Fibroblast of lung (primary cell): ENCODE data around the gene GGTLC2. TPM values are rescaled to one million over a fixed set of nuclear protein-coding genes. Genes with fewer than 3 reads are reported as not detected.
"Not testable (repeated sequence)": the region's sequence is repeated elsewhere in the genome, so short reads cannot be mapped to it uniquely, and the experiment has no call there.

Experiments
- DNase-seq, 2 donors: peaks; one replicate each; pipeline versions ENCODE4 v3.0.0 to v3.0.0-alpha.2; 2010; ENCODE audit warnings: low read depth in 2 of 2
- H2AFZ ChIP-seq: 2 replicates; pipeline ENCODE4 v1.5.1; 2012; ENCODE audit warnings: low read length, control low read depth, inconsistent platforms
- H3K27ac ChIP-seq: 2 replicates; pipeline ENCODE4 v1.5.1; 2011; ENCODE audit warnings: low read length, control low read depth; ENCODE audit not compliant: insufficient read depth
- H3K27me3 ChIP-seq: 2 replicates; pipeline ENCODE4 v1.5.1; 2011; ENCODE audit warnings: mild to moderate bottlenecking, low read length; ENCODE audit not compliant: control insufficient read depth, insufficient read depth
- H3K36me3 ChIP-seq: 2 replicates; pipeline ENCODE4 v1.5.1; 2011; ENCODE audit warnings: low read length; ENCODE audit not compliant: control insufficient read depth, insufficient read depth
- H3K4me1 ChIP-seq: 2 replicates; pipeline ENCODE4 v1.5.1; 2011; ENCODE audit warnings: low read length; ENCODE audit not compliant: control insufficient read depth, insufficient read depth; ENCODE audit errors: extremely low read depth
- H3K4me2 ChIP-seq: 2 replicates; pipeline ENCODE4 v1.5.1; 2011; ENCODE audit warnings: low read length, control low read depth; ENCODE audit not compliant: insufficient read depth; ENCODE audit errors: extremely low read depth
- H3K4me3 ChIP-seq, 4 experiments: fragments of 200-600 bp in 1 of 4; sonication (generic) in 1 of 4; replicated peaks in 1 of 4; 2 replicates each; pipeline ENCODE4 v1.5.1; 2011 to 2016; ENCODE audit warnings: low read length in 4 of 4, low read depth in 3 of 4, mild to moderate bottlenecking in 3 of 4, control low read depth in 2 of 4, inconsistent platforms in 1 of 4, mixed read lengths in 1 of 4; ENCODE audit not compliant: insufficient read depth in 1 of 4; ENCODE audit errors: control extremely low read depth in 1 of 4
- H3K79me2 ChIP-seq: 2 replicates; pipeline ENCODE4 v1.5.1; 2012; ENCODE audit warnings: mild to moderate bottlenecking, low read length, inconsistent platforms; ENCODE audit not compliant: control insufficient read depth, insufficient read depth
- H3K9ac ChIP-seq: 2 replicates; pipeline ENCODE4 v1.5.1; 2011; ENCODE audit warnings: mild to moderate bottlenecking, low read length, control low read depth; ENCODE audit not compliant: insufficient read depth
- H3K9me3 ChIP-seq: 2 replicates; pipeline ENCODE4 v1.5.1; 2012; ENCODE audit warnings: low read depth, low read length; ENCODE audit not compliant: control insufficient read depth, insufficient read depth
- H4K20me1 ChIP-seq: 2 replicates; pipeline ENCODE4 v1.5.1; 2011; ENCODE audit warnings: low read length; ENCODE audit not compliant: control insufficient read depth, insufficient read depth; ENCODE audit errors: extremely low read depth
- polyA plus RNA-seq, 2 donors: library from polyadenylated mRNA; depleted of rRNA in 1 of 2; stranded (reverse) in 1 of 2; unstranded in 1 of 2; fragments of >200 nt; gene quantifications; 2 replicates each; pipeline ENCODE4 v1.2.1, GENCODE V29; 2011 to 2012; ENCODE audit warnings: missing spikeins in 1 of 2
- total RNA-seq: library from RNA; depleted of rRNA; stranded (reverse); fragments of >200 nt; gene quantifications from 2 replicates; pipeline ENCODE4 v1.2.1, GENCODE V29; 2014

GGTLC2 gene
- total and polyA plus RNA-seq, 2 donors (not counting 1 experiment from before 2014, with no cell fraction given): not detected

DNA sequence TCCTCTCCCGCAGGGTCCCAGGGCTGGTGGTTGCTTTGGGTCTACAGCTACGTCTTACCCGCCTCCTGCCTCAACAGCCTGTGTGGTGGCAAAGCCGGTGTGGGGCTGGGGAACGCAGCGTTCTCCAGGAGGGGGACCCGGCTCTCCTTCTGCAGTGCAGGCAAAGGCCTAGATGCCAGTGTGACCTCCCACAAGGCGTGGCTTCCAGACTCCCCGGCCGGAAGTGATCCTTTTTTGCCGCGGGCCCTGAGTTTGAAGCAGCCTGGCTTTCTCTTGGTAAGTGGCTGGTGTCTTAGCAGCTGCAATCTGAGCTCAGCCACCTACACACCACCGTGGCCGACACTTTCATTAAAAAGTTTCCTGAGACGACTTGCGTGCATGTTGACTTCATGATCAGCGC is 6.1 kb upstream of the GGTLC2 start:
- not testable (repeated sequence) for H3K9me3 ChIP-seq, H3K36me3 ChIP-seq, H3K9ac ChIP-seq, H3K79me2 ChIP-seq, H3K4me3 ChIP-seq, H4K20me1 ChIP-seq, H2AFZ ChIP-seq, H3K27me3 ChIP-seq, DNase-seq, H3K27ac ChIP-seq, H3K4me1 ChIP-seq, H3K4me2 ChIP-seq

DNA sequence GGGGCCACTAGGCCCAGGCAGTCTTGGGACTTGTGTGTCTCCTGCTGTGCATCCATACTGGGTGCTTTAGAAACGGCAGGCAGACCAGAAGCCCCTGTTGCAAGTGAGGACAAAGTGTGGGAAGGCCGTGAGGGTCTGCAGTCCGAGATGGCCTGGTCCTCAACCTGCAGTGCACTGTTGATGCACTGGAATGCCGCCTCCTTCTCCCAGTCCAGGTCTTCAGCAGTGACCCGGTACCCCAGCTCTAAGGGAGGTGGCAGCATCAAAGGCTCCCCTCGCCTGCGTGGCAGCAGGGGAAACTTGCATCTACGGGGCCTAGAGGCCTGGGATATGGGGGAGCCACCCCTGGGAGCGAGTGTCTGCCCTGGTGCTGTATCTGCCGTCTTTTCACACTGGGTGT is 2.2 kb upstream of the GGTLC2 start:
- not testable (repeated sequence) for DNase-seq, H3K79me2 ChIP-seq, H3K4me2 ChIP-seq, H3K27me3 ChIP-seq, H2AFZ ChIP-seq, H3K4me3 ChIP-seq, H3K4me1 ChIP-seq, H3K27ac ChIP-seq, H3K36me3 ChIP-seq, H4K20me1 ChIP-seq, H3K9ac ChIP-seq, H3K9me3 ChIP-seq

DNA sequence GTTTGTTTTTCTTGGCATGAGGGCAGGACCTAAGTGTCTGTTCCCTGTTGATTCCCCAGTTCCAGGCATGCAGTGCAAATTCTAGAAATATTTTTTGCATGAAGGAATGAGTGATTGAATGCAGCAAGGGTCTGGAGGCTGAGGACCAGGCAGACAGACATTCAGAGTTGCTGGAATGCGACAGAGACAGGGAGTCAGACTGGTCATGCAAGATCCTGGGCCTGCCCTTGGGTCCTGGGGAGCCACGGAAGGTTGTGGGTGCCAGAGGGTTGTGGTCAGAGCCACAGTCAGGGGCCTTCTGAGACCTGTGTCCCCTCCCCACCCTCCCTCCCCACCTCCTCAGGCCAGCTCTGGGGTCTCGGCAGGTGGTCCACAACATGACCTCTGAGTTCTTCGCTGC is 1.6 kb downstream of the GGTLC2 start:
- H3K27me3 ChIP-seq, DNase-seq, H3K36me3 ChIP-seq, H3K4me2 ChIP-seq, H3K4me3 ChIP-seq, H3K4me1 ChIP-seq, H3K27ac ChIP-seq, H4K20me1 ChIP-seq, H3K79me2 ChIP-seq, H3K9me3 ChIP-seq, H3K9ac ChIP-seq, H2AFZ ChIP-seq: not testable (repeated sequence)

DNA sequence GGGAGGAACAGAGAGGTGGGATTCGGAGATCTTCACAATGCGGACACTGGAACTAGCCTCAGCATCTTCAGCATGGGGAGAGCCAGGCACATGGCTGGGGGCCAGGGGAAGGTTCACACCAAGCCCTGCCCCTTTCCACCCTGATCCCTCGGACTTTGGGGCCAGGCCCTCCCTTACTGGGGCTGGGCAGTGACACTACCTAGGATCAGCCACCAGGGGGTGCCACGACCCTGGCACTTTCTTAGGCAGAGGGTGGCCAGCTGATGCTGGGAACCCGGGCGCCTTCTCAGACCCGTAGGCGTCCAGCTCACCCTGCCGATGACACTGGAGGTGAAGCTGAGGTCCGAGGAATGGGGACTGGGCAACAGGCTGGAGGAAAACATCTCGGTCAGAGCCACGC is 3.5 kb downstream of the GGTLC2 start:
- not testable (repeated sequence) for H3K4me2 ChIP-seq, DNase-seq, H3K9me3 ChIP-seq, H3K9ac ChIP-seq, H3K36me3 ChIP-seq, H3K27me3 ChIP-seq, H3K27ac ChIP-seq, H3K4me3 ChIP-seq, H2AFZ ChIP-seq, H3K4me1 ChIP-seq, H4K20me1 ChIP-seq, H3K79me2 ChIP-seq

DNA sequence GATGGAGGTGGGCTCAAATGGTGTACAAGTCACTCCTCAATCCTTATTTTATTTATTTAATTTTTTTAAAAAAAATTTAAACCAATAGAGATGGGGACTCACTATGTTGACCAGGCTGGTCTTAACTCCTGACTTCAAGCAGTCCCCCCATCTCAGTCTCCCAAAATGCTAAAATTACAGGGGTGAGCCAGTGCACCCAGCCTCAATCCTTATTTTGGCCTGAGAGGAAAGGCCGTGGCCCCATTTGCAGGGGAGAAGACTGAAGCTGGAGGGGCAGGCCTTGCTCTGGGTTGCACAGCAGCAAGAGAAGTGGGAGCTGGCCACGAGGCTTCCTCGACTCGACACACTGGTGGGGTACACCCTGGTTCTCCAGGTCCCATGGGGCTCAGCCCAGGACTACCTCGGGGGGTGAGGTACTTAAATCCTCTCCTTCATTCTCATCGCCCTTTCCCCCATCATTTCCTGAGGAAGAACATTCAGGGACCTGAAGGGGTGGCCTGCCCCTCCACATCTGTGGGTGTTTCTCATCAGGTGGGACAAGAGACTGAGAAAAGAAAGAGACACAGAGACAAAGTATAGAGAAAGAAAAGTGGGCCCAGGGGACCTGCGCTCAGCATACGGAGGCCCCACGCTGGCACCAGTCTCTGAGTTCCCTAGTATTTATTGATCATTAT is 4.6 kb downstream of the GGTLC2 start:
- H3K27me3 ChIP-seq, H3K9ac ChIP-seq, H3K79me2 ChIP-seq, H3K27ac ChIP-seq, H4K20me1 ChIP-seq, DNase-seq, H3K4me1 ChIP-seq, H3K9me3 ChIP-seq, H3K36me3 ChIP-seq, H2AFZ ChIP-seq, H3K4me2 ChIP-seq, H3K4me3 ChIP-seq: not testable (repeated sequence)

DNA sequence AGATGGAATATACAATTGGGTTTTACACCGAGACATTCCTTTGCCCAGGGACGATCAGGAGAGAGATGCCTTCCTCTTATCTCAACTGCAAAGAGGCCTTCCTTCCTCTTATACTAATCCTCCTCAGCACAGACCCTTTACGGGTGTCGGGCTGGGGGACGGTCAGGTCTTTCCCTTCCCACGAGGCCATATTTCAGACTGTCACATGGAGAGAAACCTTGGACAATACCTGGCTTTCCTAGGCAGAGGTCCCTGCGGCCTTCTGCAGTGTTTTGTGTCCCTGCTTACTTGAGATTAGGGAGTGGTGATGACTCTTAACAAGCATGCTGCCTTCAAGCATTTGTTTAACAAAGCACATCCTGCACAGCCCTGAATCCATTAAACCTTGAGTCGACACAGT is 5.3 kb downstream of the GGTLC2 start:
- not testable (repeated sequence) for H3K4me2 ChIP-seq, H3K4me1 ChIP-seq, DNase-seq, H3K27ac ChIP-seq, H4K20me1 ChIP-seq, H3K9ac ChIP-seq, H3K36me3 ChIP-seq, H3K4me3 ChIP-seq, H3K27me3 ChIP-seq, H2AFZ ChIP-seq, H3K9me3 ChIP-seq, H3K79me2 ChIP-seq

DNA sequence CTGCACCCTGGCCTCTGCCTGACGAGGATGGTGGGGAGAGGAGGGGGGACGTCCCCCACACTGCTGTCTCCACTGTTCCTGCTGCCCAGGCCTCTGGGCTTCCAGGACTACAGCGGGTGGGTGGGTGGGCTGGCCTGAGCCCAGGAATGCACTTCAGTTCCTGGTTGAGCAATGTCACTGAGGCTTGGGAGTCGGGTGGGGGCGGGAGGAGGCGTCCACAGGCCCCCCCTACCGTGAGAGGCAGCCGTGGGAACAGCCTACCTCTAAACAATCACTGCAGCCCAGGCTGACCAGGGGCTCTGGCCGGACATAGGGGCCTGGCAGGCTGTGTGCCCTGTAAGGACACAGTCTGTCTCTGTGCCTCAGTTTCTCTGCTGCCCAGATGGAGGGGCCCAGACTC is 6.0 kb downstream of the GGTLC2 start:
- not testable (repeated sequence) for DNase-seq, H2AFZ ChIP-seq, H3K27me3 ChIP-seq

More for the DNA sequence above, 6.0 kb downstream of the GGTLC2 start:
- H3K4me2 ChIP-seq, H3K4me3 ChIP-seq, H4K20me1 ChIP-seq, H3K36me3 ChIP-seq, H3K79me2 ChIP-seq, H3K9me3 ChIP-seq, H3K27ac ChIP-seq, H3K9ac ChIP-seq, H3K4me1 ChIP-seq: not testable (repeated sequence)
